Testis (tissue), 3 donors: ENCODE measurements around the gene KIAA0513. TPM values are rescaled to one million over a fixed set of nuclear protein-coding genes. Genes with fewer than 3 reads are reported as not detected.

ENCODE experiments used
- DNase-seq: peaks from one replicate; pipeline ENCODE4 v3.0.0-alpha.2; 2019
- H3K27ac ChIP-seq, 2 donors: fragments of 200-600 bp; sonication (generic); one replicate each; pipeline ENCODE4 v1.5.1; 2019
- H3K27me3 ChIP-seq: fragments of 200-600 bp; sonication (generic); one replicate; pipeline ENCODE4 v1.5.1; 2019
- H3K36me3 ChIP-seq: fragments of 200-600 bp; sonication (generic); one replicate; pipeline ENCODE4 v1.5.1; 2017; ENCODE audit warnings: low read depth; ENCODE audit errors: missing control alignments
- H3K4me1 ChIP-seq: fragments of 200-600 bp; sonication (generic); one replicate; pipeline ENCODE4 v1.5.1; 2019
- H3K4me3 ChIP-seq, 2 donors: fragments of 200-600 bp; sonication (generic); one replicate each; pipeline ENCODE4 v1.5.1; 2017 to 2019
- H3K9me3 ChIP-seq: fragments of 200-600 bp; sonication (generic); one replicate; pipeline ENCODE4 v1.5.1; 2017
- POLR2A ChIP-seq: fragments of 450-650 bp; IDR thresholded peaks from one replicate; pipeline ENCODE4 v1.6.1; 2017; ENCODE audit warnings: antibody characterized with exemption, mild to moderate bottlenecking, moderate library complexity
- WGBS, 2 donors: methylation state at CpG; one replicate each; pipeline ENCODE4 v1.1.5; 2018; 5-methylcytosine and 5-hydroxymethylcytosine counted together
- intact Hi-C: fragments of 100-400 bp; cut with DNase I; formaldehyde crosslinking; loops from one replicate; pipeline ENCODE4 v1.15.1; 2023; ENCODE audit warnings: low total_unique reads
- polyA plus RNA-seq: library from polyadenylated mRNA; stranded (reverse); fragments of 350-450 nt; fragmentation: Illumina TruSeq; extraction: RNeasy Lipid Tissue Mini Kit (QIAGEN cat#74804); gene quantifications from one replicate; pipeline ENCODE4 v1.2.3, GENCODE V29; 2014; ENCODE audit warnings: low read depth, low replicate concordance; ENCODE audit not compliant: insufficient read depth
- total RNA-seq, 2 donors: library from RNA; depleted of rRNA; stranded (reverse); fragments of >200 nt; gene quantifications; one replicate each; pipeline ENCODE4 v1.2.3, GENCODE V29; 2016
- TF ChIP-seq, protein P1 (sequence below), 3 experiments: fragments of 450-650 bp in 2 of 3; fragments of 200-600 bp in 1 of 3; sonication (generic) in 1 of 3; IDR thresholded peaks; one replicate each; pipeline ENCODE4 v1.5.1; 2016 to 2019; ENCODE audit warnings: antibody characterized with exemption in 3 of 3, mild to moderate bottlenecking in 2 of 3, moderate library complexity in 1 of 3

The KIAA0513 gene
- total and polyA plus RNA-seq, 3 donors from 2014 or later = 9.8 to 18.7 (median 18.4) TPM

- 85 to 91% methylated on average over 4 of the region's 4 CpGs for whole genome bisulfite sequencing, 2 donors
- TF ChIP-seq POLR2A = no peak
- TF ChIP-seq, protein P1, sequence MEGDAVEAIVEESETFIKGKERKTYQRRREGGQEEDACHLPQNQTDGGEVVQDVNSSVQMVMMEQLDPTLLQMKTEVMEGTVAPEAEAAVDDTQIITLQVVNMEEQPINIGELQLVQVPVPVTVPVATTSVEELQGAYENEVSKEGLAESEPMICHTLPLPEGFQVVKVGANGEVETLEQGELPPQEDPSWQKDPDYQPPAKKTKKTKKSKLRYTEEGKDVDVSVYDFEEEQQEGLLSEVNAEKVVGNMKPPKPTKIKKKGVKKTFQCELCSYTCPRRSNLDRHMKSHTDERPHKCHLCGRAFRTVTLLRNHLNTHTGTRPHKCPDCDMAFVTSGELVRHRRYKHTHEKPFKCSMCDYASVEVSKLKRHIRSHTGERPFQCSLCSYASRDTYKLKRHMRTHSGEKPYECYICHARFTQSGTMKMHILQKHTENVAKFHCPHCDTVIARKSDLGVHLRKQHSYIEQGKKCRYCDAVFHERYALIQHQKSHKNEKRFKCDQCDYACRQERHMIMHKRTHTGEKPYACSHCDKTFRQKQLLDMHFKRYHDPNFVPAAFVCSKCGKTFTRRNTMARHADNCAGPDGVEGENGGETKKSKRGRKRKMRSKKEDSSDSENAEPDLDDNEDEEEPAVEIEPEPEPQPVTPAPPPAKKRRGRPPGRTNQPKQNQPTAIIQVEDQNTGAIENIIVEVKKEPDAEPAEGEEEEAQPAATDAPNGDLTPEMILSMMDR (IDR thresholded peaks at IDR 0.05) = no peak
- peaks cover 9% of the 10 kb centered on the region for H3K4me1 ChIP-seq
- H3K4me3 ChIP-seq = no peak overlapping the region
- no peaks in the 10 kb centered on the region for H3K36me3 ChIP-seq
- no peaks in the 10 kb centered on the region for H3K9me3 ChIP-seq
- H3K27me3 ChIP-seq = no peaks in the 10 kb centered on the region
- DNase-seq = no peak
- intact Hi-C loops = no loop called here
- no peak overlapping the region for H3K27ac ChIP-seq
Observed at GRCh38 chr16:85017151-85017550, 10.4 kb upstream of the KIAA0513 start.

DNA sequence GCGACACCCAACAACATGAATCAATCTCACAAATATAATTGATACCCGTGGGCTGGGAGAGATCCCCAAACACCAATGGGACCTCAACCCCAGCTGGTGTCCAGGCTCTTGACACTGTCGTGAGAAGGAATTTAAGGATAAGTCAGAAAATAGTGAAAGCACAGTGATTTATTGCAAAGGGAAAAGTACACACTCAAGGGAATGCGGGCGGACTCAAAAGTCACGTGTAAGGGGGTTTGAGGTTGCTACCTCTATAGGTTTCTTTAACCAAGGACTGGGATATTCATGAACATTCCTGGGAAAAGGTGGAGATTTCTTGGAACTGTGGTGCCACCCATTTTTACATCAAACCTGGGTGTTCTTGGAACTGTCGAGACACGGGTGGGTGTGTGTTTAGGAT is 10.0 kb upstream of the KIAA0513 start:
- Histone ChIP-seq H3K9me3 (no peaks in the 10 kb centered on the region), H3K4me1 (peaks cover 7% of the 10 kb centered on the region), H3K27me3 (no peaks in the 10 kb centered on the region), H3K27ac (no peak overlapping the region), H3K36me3 (no peaks in the 10 kb centered on the region), H3K4me3 (no peak overlapping the region)
- intact Hi-C loops = no loop called here
- no peak for DNase-seq
- WGBS, 2 donors = 82 to 90% methylated on average over 8 of the region's 8 CpGs
- no peak for TF ChIP-seq POLR2A
- TF ChIP-seq, protein P1 (IDR thresholded peaks at IDR 0.05) = no peak

DNA sequence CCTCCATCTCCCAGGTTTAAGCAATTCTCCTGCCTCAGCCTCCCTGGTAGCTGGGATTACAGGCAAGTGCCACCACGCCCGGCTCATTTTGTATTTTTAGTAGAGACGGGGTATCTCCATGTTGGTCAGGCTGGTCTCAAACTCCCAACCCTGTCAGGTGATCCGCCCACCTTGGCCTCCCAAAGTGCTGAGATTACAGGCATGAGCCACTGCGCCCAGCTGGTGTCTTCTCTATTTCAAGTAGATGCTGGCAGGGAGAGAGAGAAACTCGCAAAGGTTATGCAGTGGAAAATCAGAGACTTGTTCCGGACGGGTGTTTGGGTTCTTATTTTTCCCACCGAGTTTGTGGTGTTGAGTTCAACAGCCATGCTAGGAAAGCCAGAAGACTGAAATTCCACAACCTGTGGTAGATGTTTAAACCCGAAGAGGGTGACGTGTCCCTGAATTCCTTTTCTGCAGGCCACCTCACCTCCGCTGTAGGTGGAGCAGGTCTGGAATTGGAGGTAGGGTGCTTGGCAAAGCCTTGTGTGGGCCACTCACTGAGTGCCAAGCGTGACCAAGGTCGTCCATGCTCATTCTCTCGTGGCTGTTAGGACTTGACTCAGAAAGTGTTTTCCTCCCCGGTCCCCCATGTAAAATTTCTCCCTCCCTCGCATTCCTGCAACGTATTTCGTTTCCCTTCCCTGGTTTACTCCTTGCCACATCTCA is 8.9 kb upstream of the KIAA0513 start:
- Histone ChIP-seq H3K9me3 (no peaks in the 10 kb centered on the region), H3K4me3 (no peak overlapping the region), H3K27ac (no peak overlapping the region), H3K27me3 (no peaks in the 10 kb centered on the region), H3K4me1 (peaks cover 7% of the 10 kb centered on the region), H3K36me3 (no peaks in the 10 kb centered on the region)
- 80 to 81% methylated on average over 19 of the region's 19 CpGs for WGBS, 2 donors
- TF ChIP-seq, protein P1 (IDR thresholded peaks at IDR 0.05) = no peak
- TF ChIP-seq POLR2A = no peak
- intact Hi-C loops = no loop called here
- no peak for DNase-seq

DNA sequence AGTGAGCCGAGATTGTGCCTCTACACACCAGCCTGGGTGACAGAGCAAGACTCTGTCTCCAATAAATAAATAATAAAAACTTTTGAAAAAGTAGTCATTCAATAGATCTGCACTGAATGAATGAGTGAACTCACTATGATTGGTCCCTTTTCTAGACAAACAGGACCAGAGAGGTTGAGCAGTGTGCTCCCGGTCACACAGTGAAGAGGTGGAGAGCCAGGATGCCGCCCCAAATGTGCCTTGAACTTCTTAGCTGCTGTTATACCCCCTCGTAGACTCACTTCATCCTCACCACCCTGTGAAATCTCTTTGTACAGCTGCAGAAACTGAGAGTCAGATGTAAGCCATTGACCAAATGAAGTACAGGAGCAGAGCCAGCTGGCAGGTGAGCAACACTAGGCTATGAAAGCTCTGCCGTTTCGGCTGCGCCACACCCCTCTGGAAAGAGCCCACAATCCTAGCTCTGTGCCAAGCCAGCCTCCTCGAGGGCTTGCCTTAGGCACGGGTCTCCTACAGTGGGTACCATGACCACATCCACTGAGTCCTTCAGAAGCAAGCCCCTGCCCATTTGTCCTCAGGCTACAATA is 7.8 kb upstream of the KIAA0513 start:
- DNase-seq = peak; percentile 59
- Histone ChIP-seq H3K9me3 (no peaks in the 10 kb centered on the region), H3K27me3 (no peaks in the 10 kb centered on the region), H3K4me3 (no peak overlapping the region), H3K36me3 (no peaks in the 10 kb centered on the region), H3K4me1 (peaks cover 7% of the 10 kb centered on the region), H3K27ac (no peak overlapping the region)
- intact Hi-C loops = no loop called here
- 69 to 70% methylated on average over 6 to 9 of the region's 9 CpGs for WGBS, 2 donors
- no peak for TF ChIP-seq POLR2A
- TF ChIP-seq, protein P1 (IDR thresholded peaks at IDR 0.05) = no peak
